Esophagus (tissue), 2 donors: ENCODE measurements around the gene PRXL2A. TPM values are rescaled to one million over a fixed set of nuclear protein-coding genes. Genes with fewer than 3 reads are reported as not detected.
A peak's percentile ranks its signal among the peaks of the same experiment; 100 is the strongest.
"Not testable (repeated sequence)": the region's sequence is repeated elsewhere in the genome, so short reads cannot be mapped to it uniquely, and the experiment has no call there.

Experiments used
- H3K27ac ChIP-seq, 2 donors: one replicate each; pipeline ENCODE4 v1.5.1; 2013; ENCODE audit warnings: low read depth in 2 of 2, mild to moderate bottlenecking in 2 of 2, inconsistent platforms in 1 of 2, low read length in 1 of 2, moderate library complexity in 1 of 2
- H3K27me3 ChIP-seq, 2 donors: one replicate each; pipeline ENCODE4 v1.6.1; 2013; ENCODE audit warnings: low read length in 2 of 2, control low read depth in 1 of 2, mild to moderate bottlenecking in 1 of 2; ENCODE audit not compliant: insufficient read depth in 2 of 2, control insufficient read depth in 1 of 2
- H3K36me3 ChIP-seq, 2 donors: one replicate each; pipeline ENCODE4 v1.6.1; 2013; ENCODE audit warnings: low read length in 1 of 2; ENCODE audit not compliant: control insufficient read depth in 2 of 2, insufficient read depth in 2 of 2
- H3K4me1 ChIP-seq, 2 donors: one replicate each; pipeline ENCODE4 v1.6.1; 2013; ENCODE audit warnings: low read length in 1 of 2; ENCODE audit not compliant: control insufficient read depth in 2 of 2, insufficient read depth in 2 of 2
- H3K4me3 ChIP-seq, 2 donors: one replicate each; pipeline ENCODE4 v1.5.1; 2013; ENCODE audit warnings: low read length in 2 of 2, mild to moderate bottlenecking in 2 of 2, low read depth in 1 of 2, moderate library complexity in 1 of 2
- H3K9me3 ChIP-seq, 2 donors: one replicate each; pipeline ENCODE4 v1.6.1; 2013; ENCODE audit warnings: mild to moderate bottlenecking in 2 of 2, low read depth in 1 of 2, low read length in 1 of 2, moderate library complexity in 1 of 2; ENCODE audit not compliant: control insufficient read depth in 2 of 2, insufficient read depth in 1 of 2
- WGBS, 2 donors: extraction: QIAGEN DNeasy Blood & Tissue Kit; methylation state at CpG; one replicate each; pipeline ENCODE4 v1.1.7; 2013; 5-methylcytosine and 5-hydroxymethylcytosine counted together
- polyA plus RNA-seq, 2 donors: library from polyadenylated mRNA; stranded (reverse); fragments of 200-250 nt; gene quantifications; one replicate each; pipeline ENCODE4 v1.2.3, GENCODE V29; 2013
- donor health status: healthy with polysubstance abuse.
- donor health status: Bipolar disorder and iron deficiency.

Gene PRXL2A
- polyA plus RNA-seq, 2 donors: 47.3 to 87.9 TPM

GRCh38 chr10:80471715-80472233, 63.4 kb downstream of the PRXL2A start:
- Histone ChIP-seq H3K36me3 (peaks cover 0 to 13% of the 10 kb centered on the region in 2 donors), H3K4me3 (no peak overlapping the region), H3K4me1 (peaks cover 3 to 47% of the 10 kb centered on the region in 2 donors), H3K27ac (peak overlapping the region; percentile 94 to 95), H3K9me3 (no peaks in the 10 kb centered on the region), H3K27me3 (no peaks in the 10 kb centered on the region)
- WGBS, 2 donors: 37 to 44% methylated on average over 4 of the region's 4 CpGs

GRCh38 chr10:80472234-80473095, 64.1 kb downstream of the PRXL2A start:
- Histone ChIP-seq H3K9me3 (no peaks in the 10 kb centered on the region), H3K36me3 (peaks cover 0 to 15% of the 10 kb centered on the region in 2 donors), H3K4me1 (peaks cover 0 to 48% of the 10 kb centered on the region in 2 donors), H3K4me3 (no peak overlapping the region), H3K27me3 (no peaks in the 10 kb centered on the region), H3K27ac (peak overlapping the region; percentile 94 to 95)
- WGBS, 2 donors: 24 to 46% methylated on average over 9 of the region's 9 CpGs

- WGBS, 2 donors: 56 to 64% methylated on average over 3 of the region's 3 CpGs
- H3K4me1 ChIP-seq: peaks cover 0 to 44% of the 10 kb centered on the region in 2 donors
- H3K27me3 ChIP-seq: no peaks in the 10 kb centered on the region
- peak overlapping the region; percentile 90 to 94 for H3K27ac ChIP-seq
- peaks cover 0 to 13% of the 10 kb centered on the region in 2 donors for H3K36me3 ChIP-seq
- H3K4me3 ChIP-seq: no peak overlapping the region
- no peaks in the 10 kb centered on the region for H3K9me3 ChIP-seq
Measured at GRCh38 chr10:80473096-80473657, 64.8 kb downstream of the PRXL2A start.

- Histone ChIP-seq H3K4me1 (peaks cover 0 to 40% of the 10 kb centered on the region in 2 donors), H3K4me3 (no peak overlapping the region), H3K36me3 (peaks cover 0 to 13% of the 10 kb centered on the region in 2 donors), H3K27ac (peak overlapping the region; percentile 81 to 94), H3K9me3 (no peaks in the 10 kb centered on the region), H3K27me3 (no peaks in the 10 kb centered on the region)
- WGBS, 2 donors: 66 to 68% methylated on average over 7 to 8 of the region's 8 CpGs
Measured at GRCh38 chr10:80473692-80474596, 65.6 kb downstream of the PRXL2A start.

- Histone ChIP-seq H3K36me3 (peaks cover 0 to 13% of the 10 kb centered on the region in 2 donors), H3K4me3 (no peak overlapping the region), H3K27me3 (no peaks in the 10 kb centered on the region), H3K4me1 (peaks cover 0 to 40% of the 10 kb centered on the region in 2 donors), H3K27ac (peak overlapping the region; percentile 81 to 94), H3K9me3 (no peaks in the 10 kb centered on the region)
- WGBS, 2 donors: 68 to 75% methylated on average over 2 of the region's 2 CpGs
Measured at GRCh38 chr10:80474597-80474910, 66.2 kb downstream of the PRXL2A start.

GRCh38 chr10:80474941-80475340, 66.6 kb downstream of the PRXL2A start:
- no peaks in the 10 kb centered on the region for H3K27me3 ChIP-seq
- 64 to 77% methylated on average over 3 of the region's 3 CpGs for WGBS, 2 donors
- peak overlapping the region; percentile 24 to 94 for H3K27ac ChIP-seq
- H3K4me1 ChIP-seq: peaks cover 0 to 40% of the 10 kb centered on the region in 2 donors
- no peak overlapping the region for H3K4me3 ChIP-seq
- peaks cover 0 to 13% of the 10 kb centered on the region in 2 donors for H3K36me3 ChIP-seq
- no peaks in the 10 kb centered on the region for H3K9me3 ChIP-seq

GRCh38 chr10:80475641-80476040, 67.3 kb downstream of the PRXL2A start:
- 94 to 95% methylated on average over 7 of the region's 7 CpGs for whole genome bisulfite sequencing, 2 donors
- Histone ChIP-seq H3K36me3 (peaks cover 0 to 13% of the 10 kb centered on the region in 2 donors), H3K4me1 (peaks cover 0 to 38% of the 10 kb centered on the region in 2 donors)
- not testable (repeated sequence) for H3K27ac ChIP-seq, H3K9me3 ChIP-seq, H3K4me3 ChIP-seq, H3K27me3 ChIP-seq

GRCh38 chr10:80476685-80477084, 68.3 kb downstream of the PRXL2A start:
- no peak overlapping the region for H3K4me3 ChIP-seq
- H3K27me3 ChIP-seq: no peaks in the 10 kb centered on the region
- WGBS, 2 donors: 93 to 94% methylated on average over 1 of the region's 1 CpG
- peaks cover 0 to 29% of the 10 kb centered on the region in 2 donors for H3K4me1 ChIP-seq
- peaks cover 0 to 13% of the 10 kb centered on the region in 2 donors for H3K36me3 ChIP-seq
- H3K27ac ChIP-seq: peak overlapping the region; percentile 66 to 73
- no peaks in the 10 kb centered on the region for H3K9me3 ChIP-seq

GRCh38 chr10:80477813-80478212, 69.5 kb downstream of the PRXL2A start:
- H3K4me1 ChIP-seq: peaks cover 0 to 25% of the 10 kb centered on the region in 2 donors
- 38 to 68% methylated on average over 2 of the region's 2 CpGs for WGBS, 2 donors
- H3K36me3 ChIP-seq: peaks cover 0 to 13% of the 10 kb centered on the region in 2 donors
- no peaks in the 10 kb centered on the region for H3K27me3 ChIP-seq
- H3K27ac ChIP-seq: peak overlapping the region; percentile 21 to 80
- H3K9me3 ChIP-seq: no peaks in the 10 kb centered on the region
- H3K4me3 ChIP-seq: no peak overlapping the region
